DND-41 (cell line): ENCODE measurements around the gene DNAH17.

ENCODE experiments used
- EZH2 ChIP-seq: IDR thresholded peaks from 3 replicates; pipeline ENCODE4 v1.6.1; 2012; ENCODE audit warnings: borderline replicate concordance, low read depth, mild to moderate bottlenecking, moderate library complexity, low read length, inconsistent platforms; ENCODE audit not compliant: severe bottlenecking
- TF ChIP-seq, protein P1 (sequence below): IDR thresholded peaks from 2 replicates; pipeline ENCODE4 v1.5.1; 2012; ENCODE audit warnings: borderline replicate concordance, low read length, moderate library complexity, mild to moderate bottlenecking; ENCODE audit not compliant: poor library complexity, severe bottlenecking; ENCODE audit errors: extremely low read depth

- TF ChIP-seq, protein P1, sequence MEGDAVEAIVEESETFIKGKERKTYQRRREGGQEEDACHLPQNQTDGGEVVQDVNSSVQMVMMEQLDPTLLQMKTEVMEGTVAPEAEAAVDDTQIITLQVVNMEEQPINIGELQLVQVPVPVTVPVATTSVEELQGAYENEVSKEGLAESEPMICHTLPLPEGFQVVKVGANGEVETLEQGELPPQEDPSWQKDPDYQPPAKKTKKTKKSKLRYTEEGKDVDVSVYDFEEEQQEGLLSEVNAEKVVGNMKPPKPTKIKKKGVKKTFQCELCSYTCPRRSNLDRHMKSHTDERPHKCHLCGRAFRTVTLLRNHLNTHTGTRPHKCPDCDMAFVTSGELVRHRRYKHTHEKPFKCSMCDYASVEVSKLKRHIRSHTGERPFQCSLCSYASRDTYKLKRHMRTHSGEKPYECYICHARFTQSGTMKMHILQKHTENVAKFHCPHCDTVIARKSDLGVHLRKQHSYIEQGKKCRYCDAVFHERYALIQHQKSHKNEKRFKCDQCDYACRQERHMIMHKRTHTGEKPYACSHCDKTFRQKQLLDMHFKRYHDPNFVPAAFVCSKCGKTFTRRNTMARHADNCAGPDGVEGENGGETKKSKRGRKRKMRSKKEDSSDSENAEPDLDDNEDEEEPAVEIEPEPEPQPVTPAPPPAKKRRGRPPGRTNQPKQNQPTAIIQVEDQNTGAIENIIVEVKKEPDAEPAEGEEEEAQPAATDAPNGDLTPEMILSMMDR = no peak
- no peak for TF ChIP-seq EZH2
These were observed 18.9 kb downstream of the DNAH17 start for GRCh38 chr17:78558181-78558850.
